GM21447 (cell line): ENCODE data around the gene RSPO3.
"Not testable (repeated sequence)": the region's sequence is repeated elsewhere in the genome, so short reads cannot be mapped to it uniquely, and the experiment has no call there.

Experiments
- ATAC-seq: cut with Tn5 transposase; IDR thresholded peaks from one replicate; pipeline ENCODE4 v1.9.1; 2021; ENCODE audit not compliant: unreplicated experiment

The RSPO3 gene

DNA sequence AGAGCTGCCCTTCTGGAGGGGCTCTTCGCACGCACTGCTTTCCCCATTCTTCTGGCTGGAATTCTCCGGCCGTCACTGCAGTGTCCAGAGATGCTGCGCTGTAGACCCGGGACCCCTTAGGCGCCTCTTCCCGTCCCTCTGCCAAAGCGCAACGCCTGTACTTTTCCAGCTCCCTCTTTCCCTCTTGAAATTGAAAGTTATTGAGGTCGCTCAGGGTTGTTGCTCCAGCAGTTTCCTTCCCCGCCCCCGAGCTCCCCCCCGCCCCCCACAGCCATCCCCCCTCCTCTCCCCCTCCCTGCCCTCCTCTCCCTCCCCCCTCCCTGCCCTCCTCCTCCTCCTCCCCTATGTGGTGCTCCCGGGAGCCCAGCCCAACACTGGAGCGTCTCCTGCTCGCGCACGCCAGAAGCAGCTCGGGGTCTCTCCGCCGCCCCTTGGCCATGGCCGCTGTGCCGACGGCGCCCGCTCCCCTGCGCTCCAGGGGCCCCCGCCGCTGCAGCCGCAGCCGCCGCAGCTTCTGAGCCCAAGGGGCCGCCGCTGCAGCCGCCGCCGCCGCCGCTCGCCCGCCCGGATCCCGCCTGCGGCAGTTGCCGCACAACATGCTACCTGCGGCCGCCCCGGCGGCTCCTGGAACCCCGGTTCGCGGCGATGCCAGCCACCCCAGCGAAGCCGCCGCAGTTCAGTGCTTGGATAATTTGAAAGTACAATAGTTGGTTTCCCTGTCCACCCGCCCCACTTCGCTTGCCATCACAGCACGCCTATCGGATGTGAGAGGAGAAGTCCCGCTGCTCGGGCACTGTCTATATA, at the start of gene RSPO3:
Gene RSPO3 (plus strand): TSS at position 374 of the 804 bp plus-strand sequence. CDS start 522 bp downstream, outside the sequence.
- ATAC-seq: no peak

- peak; percentile 52 for ATAC-seq
These were observed 48.7 kb upstream of the RSPO3 start for GRCh38 chr6:127069659-127070279.

DNA sequence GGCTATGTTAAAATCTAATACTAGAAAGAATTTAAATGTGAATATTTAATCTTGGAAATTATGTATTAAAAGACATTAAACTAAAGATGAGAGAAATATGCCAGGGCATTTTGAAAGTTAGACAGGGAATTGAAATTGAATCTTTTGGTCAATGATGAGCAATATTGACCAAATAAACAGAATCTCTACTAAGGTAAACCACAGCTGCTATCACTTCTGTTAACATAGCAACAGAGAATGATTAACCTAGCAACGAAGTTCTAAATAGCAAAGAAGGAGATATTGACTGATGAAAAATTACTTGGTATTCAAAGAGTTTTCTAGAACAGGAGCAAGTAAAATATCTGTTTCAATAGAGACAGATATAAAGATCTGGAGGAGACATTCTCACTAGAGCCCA, 45.2 kb upstream of the RSPO3 start:
- peak; percentile 67 for ATAC-seq

GRCh38 chr6:127076466-127076865, 42.0 kb upstream of the RSPO3 start:
- ATAC-seq: no peak

- ATAC-seq: no peak
These were observed 40.6 kb upstream of the RSPO3 start for GRCh38 chr6:127077886-127078285.

DNA sequence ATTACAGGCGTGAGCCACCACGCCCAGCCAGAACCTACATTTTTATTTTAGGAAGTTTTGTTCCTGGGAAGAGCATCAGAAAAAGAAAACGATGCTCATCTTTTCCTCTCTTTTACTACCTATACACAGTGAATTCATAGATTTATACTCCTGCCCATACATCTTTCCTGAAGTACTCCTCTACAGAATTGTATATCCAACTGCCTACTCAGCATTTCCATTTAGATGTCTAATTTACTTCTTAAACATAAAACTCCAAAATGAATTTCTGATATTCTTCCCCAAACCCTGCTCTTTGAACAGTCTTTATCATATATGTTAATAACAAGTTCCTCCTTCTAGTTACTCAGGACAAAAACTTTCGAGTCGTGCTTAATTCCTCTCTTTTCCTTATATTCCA, 39.8 kb upstream of the RSPO3 start:
- ATAC-seq: no peak

- no peak for ATAC-seq
These were observed 38.8 kb upstream of the RSPO3 start for GRCh38 chr6:127079681-127080080.

GRCh38 chr6:127080081-127080480, 38.4 kb upstream of the RSPO3 start:
- ATAC-seq: no peak

DNA sequence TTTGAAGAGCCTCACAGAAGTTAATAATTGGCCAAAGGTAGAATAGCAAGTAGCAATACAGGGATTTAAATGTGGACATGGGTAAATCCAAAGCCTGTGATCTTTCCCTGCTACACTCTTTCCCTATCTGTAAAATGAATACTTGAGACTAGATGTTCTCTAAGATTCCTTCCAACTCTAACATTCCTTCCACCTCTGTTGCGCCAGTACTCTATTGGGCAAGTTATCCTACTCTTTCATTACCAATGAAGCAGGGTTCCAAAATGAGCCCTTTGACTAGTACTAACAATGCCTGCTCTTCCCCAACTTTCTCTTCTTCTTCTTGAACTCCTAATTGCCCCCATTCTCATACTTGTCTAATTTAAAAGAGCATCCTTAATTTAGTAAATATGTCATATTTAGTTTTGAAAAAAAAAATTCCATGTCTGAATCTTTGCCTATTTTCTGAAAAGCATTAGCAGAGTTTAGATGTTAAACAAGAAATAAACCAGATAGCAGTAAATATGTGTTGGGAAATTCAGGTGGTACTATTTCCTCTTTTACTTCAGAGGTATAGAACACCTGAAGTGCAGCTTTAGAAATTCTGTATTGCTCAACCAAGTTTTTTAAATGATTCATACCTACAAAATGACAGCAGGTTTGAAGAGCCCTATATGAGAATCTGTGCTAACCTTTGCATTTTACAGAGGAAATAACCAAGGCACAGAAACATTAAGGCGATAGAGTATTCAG, 35.1 kb upstream of the RSPO3 start:
- ATAC-seq: no peak

DNA sequence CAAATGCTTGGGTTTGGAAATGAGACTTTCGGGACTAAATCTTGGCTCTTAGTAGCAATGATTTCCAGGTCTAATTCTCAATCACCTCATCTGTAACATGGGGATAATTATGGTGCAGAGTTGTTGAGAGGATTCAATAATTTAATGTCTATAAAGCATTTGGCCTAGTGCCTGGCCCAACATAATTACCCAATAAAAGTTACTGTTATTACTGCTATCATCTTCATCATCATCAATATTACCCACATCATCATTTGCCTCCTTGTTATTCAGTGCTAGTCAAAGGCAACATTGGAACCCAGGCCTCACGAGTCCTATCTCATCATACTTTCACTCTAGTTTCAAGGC, 34.5 kb upstream of the RSPO3 start:
- ATAC-seq: no peak

GRCh38 chr6:127085181-127085580, 33.3 kb upstream of the RSPO3 start:
- ATAC-seq: no peak

GRCh38 chr6:127090051-127090450, 28.4 kb upstream of the RSPO3 start:
- no peak for ATAC-seq

GRCh38 chr6:127092466-127092865, 26.0 kb upstream of the RSPO3 start:
- ATAC-seq: no peak

- no peak for ATAC-seq
These were observed 23.7 kb upstream of the RSPO3 start for GRCh38 chr6:127094791-127095190.

DNA sequence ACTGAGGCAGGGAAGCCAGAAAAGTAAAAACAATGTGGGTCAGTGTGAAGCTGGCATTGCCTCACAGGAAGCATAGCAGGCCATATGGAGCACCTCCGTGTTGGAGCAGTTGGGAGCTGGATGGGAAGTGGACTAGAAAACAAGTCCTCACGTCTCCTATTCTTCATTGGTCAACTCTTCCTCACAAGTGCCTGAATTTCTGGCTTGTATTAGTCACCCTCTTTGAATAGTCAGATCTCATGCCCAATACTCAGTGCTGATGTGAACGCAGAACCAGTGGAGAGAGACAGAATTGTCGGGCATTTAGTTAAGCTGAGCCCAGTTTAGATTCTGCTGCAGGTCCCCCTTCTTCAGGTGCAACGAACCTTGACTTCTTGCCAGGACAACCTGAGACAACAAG, 22.3 kb upstream of the RSPO3 start:
- no peak for ATAC-seq

DNA sequence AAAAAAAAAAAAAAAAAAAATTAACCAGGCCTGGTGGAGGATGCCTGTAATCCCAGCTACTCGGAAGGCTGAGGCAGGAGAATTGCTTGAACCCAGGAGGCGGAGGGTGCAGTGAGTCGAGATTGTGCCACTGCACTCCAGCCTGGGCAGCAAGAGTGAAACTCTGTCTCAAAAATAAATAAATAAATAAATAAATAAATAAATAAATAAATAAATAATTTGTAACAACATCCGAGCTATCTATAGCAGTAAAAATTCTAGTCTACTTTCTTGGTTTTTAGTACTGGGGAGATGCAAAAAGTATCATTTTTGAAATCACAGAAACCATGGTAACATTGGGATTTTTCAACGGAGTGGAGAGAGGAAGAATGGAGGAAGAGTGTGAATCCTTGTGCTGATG, 21.0 kb upstream of the RSPO3 start:
- not testable (repeated sequence) for ATAC-seq

DNA sequence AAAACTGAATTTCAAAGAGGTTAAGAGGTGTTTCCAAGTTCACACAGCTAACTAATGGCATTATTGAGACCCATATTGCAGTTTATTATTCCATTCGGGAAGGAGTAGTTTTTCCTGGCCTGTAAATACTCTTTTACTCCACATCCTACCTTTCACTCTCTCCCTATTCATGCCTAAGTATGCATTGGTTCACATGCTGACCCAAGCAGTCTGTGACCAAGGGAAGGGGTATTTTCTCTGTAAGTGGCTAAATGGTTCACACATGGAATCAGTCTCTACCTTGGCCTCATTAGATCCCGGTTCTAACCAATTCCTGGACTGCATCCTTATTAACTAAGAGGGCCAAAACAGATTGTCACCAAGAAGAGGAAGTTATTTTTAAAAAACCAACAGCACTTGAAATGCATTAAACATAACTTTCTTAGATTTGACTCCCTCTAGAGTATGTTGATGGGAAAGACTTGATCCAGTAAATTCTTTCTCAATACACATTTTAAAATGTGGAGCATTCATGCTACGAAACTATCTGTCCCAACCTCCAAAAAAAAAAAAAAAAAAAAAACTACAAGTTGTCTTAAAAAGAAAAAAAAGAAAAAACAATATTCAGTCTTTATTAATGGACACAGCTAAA, 17.8 kb upstream of the RSPO3 start:
- ATAC-seq: no peak

DNA sequence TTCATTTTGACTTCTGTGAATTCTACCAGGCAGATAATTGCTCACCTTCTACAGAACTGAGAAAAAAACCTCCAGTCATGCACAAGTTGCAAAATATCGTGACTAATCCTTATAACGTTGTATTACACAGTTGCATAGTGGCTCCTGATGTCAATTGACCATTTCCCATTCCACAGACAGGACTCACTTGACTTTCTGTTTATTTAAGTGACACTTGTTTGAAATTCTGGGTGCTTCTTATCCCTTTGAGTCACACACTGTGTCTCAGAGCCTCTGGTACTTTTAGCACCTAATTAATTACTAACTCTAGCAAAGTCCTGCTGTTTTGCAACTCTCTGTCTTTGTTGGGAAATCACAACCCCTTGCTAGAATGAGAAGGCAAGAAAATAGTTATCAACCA, 16.2 kb upstream of the RSPO3 start:
- no peak for ATAC-seq

DNA sequence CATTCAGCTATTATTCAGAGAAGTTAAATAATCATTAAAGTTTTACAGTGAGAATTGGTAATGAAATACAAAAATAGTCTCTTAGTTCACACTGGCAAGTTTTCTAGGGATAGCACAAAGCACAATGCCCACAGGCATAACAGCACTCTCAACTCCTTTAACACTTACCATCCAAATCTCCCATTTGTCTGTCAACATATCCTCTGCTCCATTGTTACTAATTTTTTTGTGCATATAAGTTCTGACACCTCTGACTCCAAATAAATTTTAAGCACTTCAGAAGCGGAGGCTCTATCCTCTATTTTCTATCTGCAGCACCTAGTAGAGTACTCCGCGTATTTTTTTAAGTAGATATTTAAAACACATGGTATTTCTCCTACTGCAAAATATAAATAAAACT, 15.6 kb upstream of the RSPO3 start:
- no peak for ATAC-seq

GRCh38 chr6:127103482-127103881, 15.0 kb upstream of the RSPO3 start:
- no peak for ATAC-seq

GRCh38 chr6:127107916-127108315, 10.6 kb upstream of the RSPO3 start:
- no peak for ATAC-seq

GRCh38 chr6:127110712-127111111, 7.8 kb upstream of the RSPO3 start:
- ATAC-seq: no peak
